ENCODE results near the gene TBC1D7. TPM values are rescaled to one million over a fixed set of nuclear protein-coding genes. Genes with fewer than 3 reads are reported as not detected.
A peak's percentile ranks its signal among the peaks of the same experiment; 100 is the strongest.

The TBC1D7 gene
- polyA plus RNA-seq, 3 donors, result 26.9 to 37.9 (median 36.3) TPM

GRCh38 chr6:13281686-13282085 is 46.7 kb downstream of the TBC1D7 start:
- no peak for DNase-seq (ENCODE audit: extremely low read depth in 1 of 11, low read depth in 9 of 11, low spot score in 4 of 11)

GRCh38 chr6:13280254-13280653 is 48.1 kb downstream of the TBC1D7 start:
- DNase-seq (ENCODE audit: extremely low read depth in 1 of 11, low read depth in 9 of 11, low spot score in 4 of 11), result no peak

GRCh38 chr6:13278991-13279390 is 49.3 kb downstream of the TBC1D7 start:
- no peak for DNase-seq (ENCODE audit: extremely low read depth in 1 of 11, low read depth in 9 of 11, low spot score in 4 of 11)

GRCh38 chr6:13278164-13278563 is 50.2 kb downstream of the TBC1D7 start:
- DNase-seq (ENCODE audit: extremely low read depth in 1 of 11, low read depth in 9 of 11, low spot score in 4 of 11), result no peak

- no peak for DNase-seq (ENCODE audit: extremely low read depth in 1 of 11, low read depth in 9 of 11, low spot score in 4 of 11)
Observed at GRCh38 chr6:13277231-13277630, 51.1 kb downstream of the TBC1D7 start.

GRCh38 chr6:13275435-13275989 is 52.8 kb downstream of the TBC1D7 start:
- DNase-seq (ENCODE audit: extremely low read depth in 1 of 11, low read depth in 9 of 11, low spot score in 4 of 11), result no peak

- no peak for DNase-seq (ENCODE audit: extremely low read depth in 1 of 11, low read depth in 9 of 11, low spot score in 4 of 11)
Observed at GRCh38 chr6:13274707-13275434, 53.5 kb downstream of the TBC1D7 start.

GRCh38 chr6:13273931-13274706 is 54.2 kb downstream of the TBC1D7 start:
- DNase-seq (ENCODE audit: extremely low read depth in 1 of 11, low read depth in 9 of 11, low spot score in 4 of 11), result no peak

GRCh38 chr6:13273202-13273930 is 55.0 kb downstream of the TBC1D7 start:
- no peak for DNase-seq (ENCODE audit: extremely low read depth in 1 of 11, low read depth in 9 of 11, low spot score in 4 of 11)

GRCh38 chr6:13272131-13273046 is 55.9 kb downstream of the TBC1D7 start:
- DNase-seq (ENCODE audit: extremely low read depth in 1 of 11, low read depth in 9 of 11, low spot score in 4 of 11), result peak in 3 of 11 donors; percentile 35 to 53 (median 49)

GRCh38 chr6:13268913-13269518 is 59.3 kb downstream of the TBC1D7 start:
- peak in 1 of 11 donors; percentile 26 for DNase-seq (ENCODE audit: extremely low read depth in 1 of 11, low read depth in 9 of 11, low spot score in 4 of 11)

- peak in 1 of 11 donors; percentile 23 for DNase-seq (ENCODE audit: extremely low read depth in 1 of 11, low read depth in 9 of 11, low spot score in 4 of 11)
Observed at GRCh38 chr6:13267142-13267651, 61.1 kb downstream of the TBC1D7 start.

- no peak for DNase-seq (ENCODE audit: extremely low read depth in 1 of 11, low read depth in 9 of 11, low spot score in 4 of 11)
Observed at GRCh38 chr6:13263669-13264068, 64.7 kb downstream of the TBC1D7 start.

GRCh38 chr6:13262302-13263230 is 65.8 kb downstream of the TBC1D7 start:
- no peak for DNase-seq (ENCODE audit: extremely low read depth in 1 of 11, low read depth in 9 of 11, low spot score in 4 of 11)

GRCh38 chr6:13261464-13261994 is 66.8 kb downstream of the TBC1D7 start:
- no peak for DNase-seq (ENCODE audit: extremely low read depth in 1 of 11, low read depth in 9 of 11, low spot score in 4 of 11)

GRCh38 chr6:13260831-13261230 is 67.5 kb downstream of the TBC1D7 start:
- DNase-seq (ENCODE audit: extremely low read depth in 1 of 11, low read depth in 9 of 11, low spot score in 4 of 11), result no peak
